HG02798 (cell line): ENCODE results near the gene PTPRJ.

Experiments used
- ATAC-seq: cut with Tn5 transposase; IDR thresholded peaks from one replicate; pipeline ENCODE4 v1.9.1; 2021; ENCODE audit warnings: mild to moderate bottlenecking; ENCODE audit not compliant: unreplicated experiment, poor library complexity

PTPRJ gene

DNA sequence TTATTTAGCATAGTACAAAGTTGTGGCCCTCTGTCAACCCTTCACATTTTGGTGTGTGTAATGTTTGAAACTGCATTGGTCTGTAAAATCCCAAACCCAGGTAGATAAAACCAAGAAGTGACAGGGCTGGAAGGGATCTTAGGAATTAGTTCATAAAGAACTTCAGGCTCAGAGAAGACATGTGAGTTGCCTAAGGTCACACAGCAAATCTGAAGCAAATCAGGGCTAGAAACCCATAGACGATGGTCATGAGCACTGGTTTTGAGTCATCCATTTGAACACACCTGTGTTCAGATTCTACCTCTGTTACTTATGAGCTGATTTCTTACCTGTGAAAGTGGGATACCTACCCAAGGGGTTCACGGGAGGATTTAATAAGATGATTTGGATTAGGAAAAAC lies 107.1 kb downstream of the PTPRJ start:
- ATAC-seq, result no peak

DNA sequence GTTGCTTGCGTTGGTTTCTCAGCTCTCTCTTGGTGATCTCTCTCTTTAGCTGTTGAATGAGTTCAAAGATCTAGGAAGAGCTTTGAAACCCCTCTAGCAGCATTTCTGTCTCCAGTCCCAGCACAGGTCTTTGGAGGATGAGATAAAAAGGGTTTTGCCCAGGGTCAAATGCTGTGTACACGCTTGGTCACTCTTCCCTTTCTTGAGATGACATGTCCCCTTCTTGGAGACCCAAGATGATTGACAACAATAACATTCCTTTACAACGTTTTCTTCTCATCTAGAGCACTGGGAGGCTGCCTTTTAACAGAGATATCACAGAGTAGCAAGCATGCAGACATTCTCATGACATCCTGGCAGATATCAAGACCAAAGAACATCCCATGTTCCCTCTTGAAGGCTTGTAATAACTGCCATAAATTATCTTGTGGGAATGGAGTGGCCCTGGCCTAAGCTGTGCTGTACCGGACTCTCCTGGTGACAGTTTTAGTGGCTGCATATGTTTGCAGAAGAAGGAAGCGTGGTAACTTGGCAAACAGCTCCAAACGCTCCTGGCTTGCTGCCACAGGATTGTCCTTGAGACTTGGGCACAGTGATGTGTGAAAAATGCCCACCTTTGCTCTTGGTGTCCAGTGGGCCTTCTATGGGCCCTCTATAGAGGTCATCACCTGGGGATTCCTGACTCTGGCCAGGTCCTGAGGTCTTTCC lies 107.8 kb downstream of the PTPRJ start:
- ATAC-seq, result no peak

DNA sequence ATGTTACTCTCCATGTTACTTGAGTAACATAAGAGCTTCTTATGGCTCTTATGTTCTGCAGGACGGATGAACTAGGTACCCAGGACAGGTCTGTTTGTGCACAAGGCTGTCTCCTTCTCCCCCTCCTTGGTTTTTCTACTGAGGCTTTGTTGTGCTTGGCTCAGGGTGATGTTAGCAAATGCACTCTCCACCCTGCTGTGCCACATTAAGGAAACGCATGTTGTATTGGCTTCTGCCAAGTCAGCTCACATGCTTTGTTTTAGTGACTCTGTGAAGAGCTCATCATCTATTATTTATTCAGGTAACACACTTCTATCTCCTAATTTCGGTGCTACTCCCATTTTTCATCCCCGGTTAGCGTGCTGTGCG lies 108.3 kb downstream of the PTPRJ start:
- no peak for ATAC-seq

DNA sequence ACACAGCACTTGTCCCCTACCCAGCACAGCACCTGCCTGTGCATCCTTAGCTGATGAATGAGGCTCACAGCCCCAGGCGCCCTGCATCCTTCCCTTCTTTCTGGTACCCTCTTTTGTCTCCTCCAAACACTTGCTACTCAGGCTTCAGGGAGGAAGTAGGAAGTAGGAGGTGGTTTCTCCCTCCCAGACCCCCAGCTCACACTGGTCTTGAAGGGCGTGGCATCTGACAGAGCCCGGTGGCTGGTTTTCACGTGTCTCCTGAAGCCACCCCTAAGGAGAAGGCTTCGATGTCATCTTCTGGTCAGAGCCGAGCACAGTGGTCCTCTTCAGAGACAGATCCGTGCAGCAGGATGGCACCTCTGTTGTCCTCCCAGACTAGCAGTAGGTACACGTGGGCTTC lies 109.8 kb downstream of the PTPRJ start:
- no peak for ATAC-seq

DNA sequence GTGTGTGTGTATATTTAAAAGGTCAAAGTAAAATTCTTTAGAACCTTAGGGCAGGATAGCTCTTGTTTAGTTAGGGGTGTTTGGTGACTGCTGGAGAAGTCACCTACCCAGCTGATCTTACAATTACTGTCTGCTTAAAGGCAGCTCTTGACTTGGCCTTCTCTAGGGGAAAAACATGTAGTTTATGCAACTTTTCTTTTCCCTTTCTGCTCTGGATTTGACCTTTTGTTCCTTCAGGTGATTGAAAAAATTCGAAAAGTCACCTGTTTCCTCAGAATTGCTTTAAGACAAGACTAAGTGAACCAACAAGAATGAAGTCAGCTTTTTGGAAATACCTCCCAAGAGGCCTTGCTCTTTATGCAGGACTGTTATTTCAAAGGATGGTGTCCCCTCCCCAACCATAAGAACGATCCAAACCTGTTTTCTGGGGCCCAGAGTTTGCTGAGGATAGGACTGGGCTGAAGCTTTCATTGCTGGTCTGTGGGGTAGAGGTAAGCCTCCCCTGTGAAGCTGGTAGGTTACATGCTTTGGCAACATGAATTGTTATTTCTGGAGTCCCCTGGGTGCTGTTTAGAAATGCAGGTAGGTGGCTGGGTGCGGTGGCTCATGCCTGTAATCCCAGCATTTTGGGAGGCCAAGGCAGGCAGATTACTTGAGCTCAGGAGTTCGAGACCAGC lies 111.2 kb downstream of the PTPRJ start:
- ATAC-seq, result no peak

DNA sequence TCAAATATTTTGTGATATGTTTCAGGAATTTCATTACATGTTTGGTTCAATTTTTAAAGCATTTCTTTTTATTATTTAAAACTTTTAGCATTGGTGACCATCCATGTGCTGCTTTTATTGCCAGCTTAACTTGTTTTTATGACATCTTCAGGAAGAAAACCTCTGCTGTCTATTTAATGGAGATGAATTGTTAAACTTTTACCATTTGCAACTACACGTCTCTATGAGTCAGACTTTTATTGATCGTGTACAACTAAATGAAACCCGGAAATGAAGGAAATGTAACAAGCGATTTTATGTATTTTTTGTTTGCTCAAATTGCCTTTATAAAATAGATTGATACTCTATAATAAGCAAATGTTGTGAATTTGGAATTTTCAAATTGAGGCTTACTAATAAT lies 113.0 kb downstream of the PTPRJ start:
- no peak for ATAC-seq

DNA sequence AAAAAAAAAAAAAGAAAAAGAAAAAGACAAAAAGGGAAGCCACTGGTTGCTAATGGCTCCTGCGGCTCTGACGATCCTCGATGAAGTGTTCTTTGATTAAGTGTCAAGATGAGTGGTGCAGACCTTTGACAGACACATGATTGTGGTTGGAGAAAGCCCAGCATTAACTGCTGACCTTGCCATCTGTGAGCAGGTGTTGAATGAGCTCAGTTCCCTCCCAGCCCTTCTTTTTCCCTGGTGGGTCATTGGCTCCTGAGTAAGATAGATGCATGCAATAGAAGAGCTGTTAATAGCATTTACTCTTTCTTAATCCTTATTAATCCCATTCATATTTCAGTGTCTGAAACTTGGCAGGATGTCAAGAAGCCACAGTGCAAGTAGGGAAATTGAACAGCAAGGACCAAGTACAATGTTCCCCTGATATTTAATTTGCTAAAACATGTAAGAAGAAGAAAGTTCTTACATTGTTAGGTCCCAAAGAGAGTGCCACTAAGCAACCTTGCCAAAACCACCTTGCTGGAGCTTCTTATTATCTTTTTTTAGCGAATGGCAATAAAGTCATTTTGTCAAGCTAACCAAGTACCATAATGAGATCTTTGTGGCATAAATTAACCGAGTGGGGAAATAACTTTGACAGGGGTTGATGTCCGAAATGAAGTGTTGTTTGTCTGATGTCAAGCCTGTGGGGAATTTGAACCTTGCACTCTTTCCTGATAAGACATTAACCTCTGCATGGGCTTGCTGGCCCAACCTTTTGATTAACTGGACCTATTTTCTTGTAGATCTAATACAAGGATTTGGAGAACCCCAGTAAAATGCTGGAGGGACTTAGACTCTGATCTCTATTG lies 113.7 kb downstream of the PTPRJ start:
- no peak for ATAC-seq

DNA sequence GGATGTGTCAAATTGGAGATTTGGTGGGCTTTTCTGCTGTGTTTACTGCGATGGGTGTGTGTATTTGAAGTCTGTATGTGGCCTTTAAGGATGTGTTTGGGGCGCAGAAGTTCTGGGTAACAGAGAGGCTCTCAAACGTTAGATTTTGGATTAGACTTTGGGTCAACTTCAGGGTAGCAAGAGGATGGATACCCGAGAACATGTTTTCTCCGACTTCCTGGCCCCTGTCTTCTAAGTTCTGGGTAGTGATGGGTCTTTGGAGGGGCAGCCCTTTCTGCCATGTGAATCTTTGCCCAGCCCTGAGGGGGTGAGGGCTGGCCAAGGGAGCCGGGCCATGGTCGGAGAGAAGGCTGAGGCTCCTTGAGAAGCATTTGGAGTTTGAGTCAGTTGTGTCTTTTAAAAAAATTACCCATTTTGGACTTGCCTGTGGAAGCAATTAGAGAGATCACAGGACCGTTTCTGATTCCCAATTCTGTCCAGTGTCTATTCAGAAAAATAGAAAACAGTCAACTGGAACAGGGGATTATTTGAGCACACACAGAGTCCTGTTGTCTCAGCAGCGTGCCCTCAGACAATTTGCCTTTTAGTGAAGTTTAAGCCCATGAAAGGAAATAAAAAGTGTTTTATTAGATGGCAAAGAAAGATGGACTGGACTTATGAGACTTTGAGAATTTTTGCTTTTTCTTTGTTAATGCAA lies 114.4 kb downstream of the PTPRJ start:
- no peak for ATAC-seq

DNA sequence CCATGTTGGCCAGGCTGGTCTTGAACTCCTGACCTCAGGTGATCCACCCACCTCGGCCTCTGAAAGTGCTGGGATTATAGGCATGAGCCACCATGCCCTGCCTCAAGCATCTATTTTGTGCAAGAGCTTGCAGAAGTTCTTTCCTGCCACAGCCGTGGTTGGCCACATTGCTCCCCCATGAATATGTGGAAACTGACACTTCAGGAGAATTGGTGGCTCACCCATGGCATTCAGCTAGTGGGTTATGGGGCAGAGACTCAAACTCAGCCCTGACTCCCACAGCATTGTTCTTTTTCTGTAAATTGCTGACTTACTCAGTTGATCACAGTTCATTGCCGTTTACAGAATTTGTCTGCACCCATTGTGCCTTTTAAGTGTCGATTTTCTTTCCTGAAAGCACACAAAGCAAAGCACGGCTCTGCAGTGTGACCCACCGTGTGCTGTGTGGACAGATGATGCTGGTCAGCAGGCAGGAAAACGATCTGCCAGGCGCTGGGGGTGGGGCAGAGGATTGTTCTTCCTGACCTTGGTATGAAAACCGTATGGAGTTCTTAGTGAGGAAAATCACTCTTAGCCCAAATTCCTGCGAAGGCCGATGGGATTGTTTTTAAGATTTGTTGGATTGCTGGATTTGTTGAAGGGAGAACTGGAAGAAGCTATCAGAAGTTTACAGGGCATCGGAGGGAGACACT lies 115.6 kb downstream of the PTPRJ start:
- no peak for ATAC-seq

DNA sequence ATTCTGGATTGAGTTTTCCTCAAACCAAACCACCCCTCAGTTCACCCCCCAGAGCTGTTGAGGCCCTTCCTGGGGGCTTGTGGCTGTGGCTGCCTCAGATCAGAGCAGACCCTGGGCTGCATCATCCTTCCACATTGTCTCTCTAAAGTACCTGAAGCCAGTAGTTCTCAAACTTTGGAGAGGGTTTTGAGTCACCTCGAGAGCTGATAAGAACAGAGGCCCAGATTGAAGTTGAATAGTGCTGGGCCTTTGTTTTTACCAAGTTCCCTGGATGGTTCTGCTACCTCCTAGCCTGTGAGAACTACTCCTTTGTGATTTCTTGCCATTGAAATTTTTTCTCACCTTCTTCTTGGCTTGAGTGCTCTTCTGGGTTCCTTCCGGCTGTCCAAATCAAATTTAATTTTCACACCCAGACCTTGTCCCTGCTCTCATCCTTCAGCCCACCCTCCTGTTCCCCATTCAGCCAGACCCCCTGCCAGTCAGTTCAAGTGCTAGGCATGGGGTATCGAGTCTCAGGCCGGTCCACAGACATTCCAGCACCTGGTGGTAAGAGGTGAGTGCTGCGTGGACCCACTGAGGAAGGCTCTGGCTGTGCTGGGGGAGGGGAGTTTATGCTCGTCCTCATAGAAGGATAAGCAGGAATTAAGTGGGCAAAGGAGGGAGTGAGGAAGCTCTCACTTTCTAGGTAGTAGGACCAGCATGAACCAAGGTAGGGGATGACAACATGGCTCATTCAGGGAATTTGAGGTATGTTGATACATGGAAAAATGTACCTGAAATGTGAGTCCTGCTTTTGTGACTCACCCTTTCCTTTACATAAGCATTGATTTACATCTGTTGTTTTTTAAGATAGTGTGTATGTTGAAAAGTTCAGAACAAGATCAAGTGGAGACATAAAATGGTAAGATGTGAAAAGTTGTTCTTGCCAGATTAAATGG lies 116.5 kb downstream of the PTPRJ start:
- no peak for ATAC-seq

DNA sequence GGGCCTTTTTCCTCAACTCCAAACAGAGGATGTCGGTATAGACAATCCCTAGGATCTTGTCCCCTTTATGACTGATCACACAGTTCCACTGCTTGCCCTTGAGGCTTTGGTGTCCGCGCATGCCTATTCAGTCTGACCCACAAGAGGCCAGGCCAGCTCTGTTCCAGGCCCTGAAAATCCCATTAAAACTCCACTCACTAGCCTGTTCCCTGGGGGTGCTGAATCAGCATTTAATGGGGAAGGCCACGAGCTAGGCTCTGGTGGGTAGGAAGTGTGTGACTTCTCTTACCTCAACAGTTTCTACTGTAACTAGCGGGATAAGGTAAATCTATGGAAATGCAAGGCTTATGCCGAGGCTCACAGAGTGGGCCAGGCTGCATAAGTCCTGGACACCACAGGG lies 117.7 kb downstream of the PTPRJ start:
- ATAC-seq, result no peak

DNA sequence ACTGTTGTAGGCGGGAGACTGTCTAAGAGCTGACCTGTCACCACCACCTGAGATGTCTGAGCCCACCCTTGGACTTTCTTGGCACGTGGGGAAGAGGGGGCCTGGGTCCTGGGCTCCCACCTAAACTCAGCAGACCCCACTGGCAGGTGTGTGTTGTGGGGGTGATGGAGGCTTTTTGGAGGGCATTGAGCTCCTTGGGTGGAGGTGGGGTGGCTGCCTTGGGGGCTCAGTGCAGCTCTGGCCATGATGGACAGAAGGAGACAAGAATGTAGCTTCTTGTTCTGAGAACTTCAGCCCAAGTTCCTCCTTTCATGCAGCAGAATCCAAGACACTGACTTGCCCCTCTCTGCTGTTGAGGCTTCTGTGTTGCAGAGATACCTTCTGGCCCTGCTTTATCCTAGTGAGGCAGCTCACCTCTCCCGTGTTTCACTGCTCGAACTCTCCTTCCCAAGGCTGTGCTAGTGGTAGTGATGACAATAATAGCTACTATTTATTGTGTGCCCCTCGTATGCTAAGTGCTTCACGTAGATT lies 119.6 kb downstream of the PTPRJ start:
- no peak for ATAC-seq

DNA sequence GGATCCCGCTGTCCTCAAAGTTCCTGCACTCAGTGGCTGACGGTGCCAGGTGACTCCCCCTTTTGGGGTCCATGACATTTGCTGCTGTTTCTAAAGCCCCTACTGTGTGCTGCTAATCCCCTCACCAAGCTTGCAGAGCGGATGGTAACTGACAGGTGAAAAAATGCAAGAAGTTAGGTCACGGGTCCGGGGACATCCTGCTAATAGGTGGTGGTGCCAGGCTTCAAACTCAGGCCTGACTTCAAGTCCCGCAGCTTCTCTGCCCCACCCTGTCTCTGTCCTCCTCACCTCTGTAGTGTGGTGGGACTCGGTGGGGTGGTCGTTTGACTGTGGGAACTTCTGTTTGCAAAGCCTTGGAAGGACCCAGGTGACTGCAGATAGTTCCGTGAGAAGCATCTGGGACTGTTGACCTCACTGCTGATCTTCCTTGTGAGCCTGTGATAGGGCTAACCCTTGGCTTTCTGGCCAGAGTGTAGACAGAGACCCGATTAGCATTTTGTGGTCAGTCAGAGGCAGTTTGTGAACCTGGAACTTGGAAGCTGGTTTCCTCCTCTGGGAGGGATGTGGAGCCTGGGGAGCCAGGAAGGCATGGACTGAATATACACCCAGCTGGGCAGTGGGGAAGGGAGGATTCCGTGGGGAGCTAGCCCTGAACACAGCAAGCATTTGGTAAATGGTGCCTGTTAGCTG lies 120.8 kb downstream of the PTPRJ start:
- ATAC-seq, result no peak

DNA sequence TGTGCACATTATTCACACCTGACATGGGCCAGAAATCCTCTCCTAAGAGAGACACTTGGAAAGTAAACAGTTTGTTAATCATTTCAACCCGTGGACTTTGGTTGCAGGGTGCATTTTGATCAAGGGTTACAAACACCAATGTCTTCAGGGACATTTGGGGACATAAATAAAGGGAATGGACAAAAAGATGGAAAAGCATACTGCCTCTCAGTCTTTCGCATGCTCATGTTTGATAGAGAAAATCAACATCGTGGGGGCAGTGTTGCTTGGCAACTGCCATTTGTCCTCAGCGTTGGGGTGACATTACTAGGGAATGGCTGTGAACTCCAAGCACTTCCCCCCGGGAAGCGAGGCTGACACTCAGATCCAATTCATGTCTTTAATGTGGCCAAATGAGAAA lies 121.6 kb downstream of the PTPRJ start:
- ATAC-seq, result no peak

DNA sequence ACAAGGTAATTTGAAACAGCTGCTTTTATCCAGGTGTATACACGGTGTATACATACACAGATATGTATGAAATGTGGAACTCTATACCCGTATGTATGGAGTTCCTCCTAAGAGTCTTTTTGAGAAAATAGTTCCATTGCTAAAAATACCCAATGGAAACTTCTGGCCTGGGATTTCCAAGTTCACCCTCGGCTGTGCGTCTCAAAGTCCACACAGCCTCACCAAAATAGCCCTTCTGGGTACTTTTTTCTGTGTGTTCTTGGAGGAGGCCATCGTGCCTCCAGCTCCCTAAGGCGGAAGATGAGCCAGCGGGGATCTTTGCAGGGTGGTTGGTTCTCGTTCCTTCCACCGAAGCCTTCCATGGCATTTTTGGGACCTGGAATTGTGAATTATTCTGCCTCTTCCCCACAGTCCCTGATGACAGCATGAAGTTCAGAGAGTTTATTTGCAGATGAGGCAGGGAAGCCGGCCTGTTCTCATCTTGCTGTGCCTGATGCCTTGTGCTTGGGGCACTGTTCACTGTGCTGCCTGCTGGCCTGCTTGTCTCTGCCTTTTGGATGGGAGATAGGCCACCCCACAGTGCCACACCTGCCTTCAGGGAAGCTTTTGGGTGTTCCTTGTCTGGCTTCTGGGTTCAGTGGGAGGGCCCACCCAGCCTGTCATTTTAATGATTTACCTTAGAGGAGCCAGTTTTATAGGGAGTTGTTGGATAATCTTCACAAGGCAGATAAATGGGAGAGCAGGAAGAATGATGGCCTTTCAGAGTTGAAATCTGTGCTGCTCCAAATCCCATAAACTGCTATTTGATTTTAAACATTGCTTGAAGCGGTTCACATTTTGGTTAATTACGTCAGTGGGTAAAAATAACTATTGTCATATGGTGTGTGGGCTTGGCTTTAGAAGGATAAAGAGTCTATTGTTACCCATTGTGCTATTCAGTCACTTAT lies 123.5 kb downstream of the PTPRJ start:
- no peak for ATAC-seq

DNA sequence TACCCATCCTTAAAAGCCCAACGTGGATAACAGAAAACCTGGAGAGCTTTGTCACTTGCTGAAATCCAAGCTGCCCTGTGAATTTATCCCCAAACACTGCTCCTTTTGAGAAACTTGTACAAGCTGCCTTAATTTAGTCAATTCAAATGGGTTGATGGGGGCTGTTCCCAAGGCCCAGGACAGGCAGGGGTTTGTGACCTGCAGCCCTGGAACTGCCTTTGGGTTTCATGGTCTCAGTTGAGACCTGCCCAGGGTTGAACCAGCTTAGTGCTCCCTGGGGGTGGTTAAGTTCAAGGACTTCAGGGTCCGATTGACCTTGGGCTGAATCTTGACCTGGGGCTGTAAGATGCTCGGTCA lies 124.2 kb downstream of the PTPRJ start:
- ATAC-seq, result no peak
